ENCODE measurements around the gene LGALS9C.
"Not testable (repeated sequence)": the region's sequence is repeated elsewhere in the genome, so short reads cannot be mapped to it uniquely, and the experiment has no call there.

Gene LGALS9C

DNA sequence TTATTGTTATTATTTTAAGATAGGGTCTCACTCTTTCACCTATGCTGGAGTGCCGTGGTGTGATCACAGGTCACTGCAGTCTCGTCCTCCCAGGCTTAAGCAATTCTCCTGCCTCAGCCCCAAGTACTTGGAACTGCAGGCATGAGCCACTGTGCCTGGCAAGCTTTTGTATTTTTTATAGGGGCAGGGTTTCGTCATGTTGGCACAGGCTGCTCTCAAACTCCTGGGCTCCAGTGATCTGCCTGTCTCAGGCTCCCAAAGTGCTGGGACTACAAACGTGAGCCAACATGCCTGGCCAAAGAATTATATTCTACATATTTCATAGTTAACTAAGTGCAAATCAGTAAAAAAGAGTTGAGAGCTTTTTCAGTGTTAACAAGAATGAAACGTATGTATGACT lies 65.6 kb downstream of the LGALS9C start:
- not testable (repeated sequence) for DNase-seq

- DNase-seq: not testable (repeated sequence)
Measured at GRCh38 chr17:18542907-18543306, 66.3 kb downstream of the LGALS9C start.
